Astrocyte of the cerebellum (primary cell): ENCODE measurements around the gene C1QTNF3.

Experiments used
- DNase-seq: peaks from one replicate; pipeline ENCODE4 v3.0.0-alpha.2; 2011; ENCODE audit warnings: low read depth
- H3K4me3 ChIP-seq: 2 replicates; pipeline ENCODE4 v1.5.1; 2011; ENCODE audit warnings: mild to moderate bottlenecking, low read depth, low read length, moderate library complexity
- CTCF ChIP-seq: IDR thresholded peaks from 2 replicates; pipeline ENCODE4 v1.5.1; 2012; ENCODE audit warnings: low read length, low read depth, moderate library complexity, mild to moderate bottlenecking; ENCODE audit errors: missing control alignments
- in situ Hi-C: cut with HindIII; loops from 2 replicates; pipeline ENCODE4 v1.10.0; 2017; ENCODE audit warnings: low sequenced_read_pairs

The C1QTNF3 gene

GRCh38 chr5:33975852-33976251 is 67.2 kb downstream of the C1QTNF3 start:
- no peak overlapping the region for H3K4me3 ChIP-seq
- in situ Hi-C loops, result no loop called here
- no peak for DNase-seq
- no peak for TF ChIP-seq CTCF

- in situ Hi-C loops, result no loop called here
- no peak for DNase-seq
- no peak overlapping the region for H3K4me3 ChIP-seq
- no peak for TF ChIP-seq CTCF
These were observed 69.7 kb downstream of the C1QTNF3 start for GRCh38 chr5:33973271-33973670.

- peak; percentile 92 for TF ChIP-seq CTCF
- in situ Hi-C loops, result no loop called here
- no peak overlapping the region for H3K4me3 ChIP-seq
- peak; percentile 35 for DNase-seq
These were observed 73.2 kb downstream of the C1QTNF3 start for GRCh38 chr5:33969572-33970452.

- in situ Hi-C loops, result no loop called here
These were observed 74.6 kb downstream of the C1QTNF3 start for GRCh38 chr5:33968211-33969005.

More at GRCh38 chr5:33968211-33969005, 74.6 kb downstream of the C1QTNF3 start:
- H3K4me3 ChIP-seq, result no peak overlapping the region
- no peak for TF ChIP-seq CTCF
- DNase-seq, result no peak
